CD4-positive, CD25-positive, alpha-beta regulatory T cell (primary cell): ENCODE data around the gene TMEM213. TPM values are rescaled to one million over a fixed set of nuclear protein-coding genes. Genes with fewer than 3 reads are reported as not detected.

ENCODE experiments used
- ATAC-seq, 2 donors: fragments of 150-1000 bp; cut with Tn5 transposase; one replicate each; pipeline ENCODE4 v1.10.0; 2021; ENCODE audit warnings: low read depth in 2 of 2, moderate number of reproducible peaks in 2 of 2, moderate library complexity in 1 of 2
- DNase-seq, 3 donors: peaks; one replicate each; pipeline versions ENCODE4 v3.0.0 to v3.0.0-alpha.2; 2012 to 2022; ENCODE audit warnings: mixed read lengths in 1 of 3
- H3K27ac ChIP-seq: one replicate; pipeline ENCODE4 v1.7.0; 2013; ENCODE audit warnings: mild to moderate bottlenecking, low read length; ENCODE audit not compliant: insufficient read depth, poor library complexity, severe bottlenecking
- H3K27me3 ChIP-seq: one replicate; pipeline ENCODE4 v1.7.0; 2013; ENCODE audit warnings: low read length; ENCODE audit not compliant: control insufficient read depth, insufficient read depth
- H3K36me3 ChIP-seq: one replicate; pipeline ENCODE4 v1.7.0; 2013; ENCODE audit warnings: mild to moderate bottlenecking, low read length, moderate library complexity; ENCODE audit not compliant: control insufficient read depth, insufficient read depth
- H3K4me1 ChIP-seq: 2 replicates; pipeline ENCODE4 v1.7.0; 2013; ENCODE audit warnings: mild to moderate bottlenecking, low read length; ENCODE audit not compliant: insufficient read depth, control insufficient read depth, poor library complexity, severe bottlenecking
- H3K4me3 ChIP-seq: one replicate; pipeline ENCODE4 v1.7.0; 2013; ENCODE audit warnings: low read depth, mild to moderate bottlenecking, low read length, moderate library complexity
- H3K9me3 ChIP-seq, 2 experiments: 1 replicate in 1 of 2; 2 replicates in 1 of 2; pipeline ENCODE4 v1.7.0; 2013; ENCODE audit warnings: low read length in 2 of 2, mild to moderate bottlenecking in 1 of 2, moderate library complexity in 1 of 2; ENCODE audit not compliant: control insufficient read depth in 2 of 2
- H3K27ac Mint-ChIP-seq, 3 donors: one replicate each; pipeline ENCODE4 v1.8.0; 2020 to 2022; ENCODE audit warnings: mild to moderate bottlenecking in 3 of 3, mixed read lengths in 3 of 3, moderate library complexity in 2 of 3
- H3K27me3 Mint-ChIP-seq: one replicate; pipeline ENCODE4 v1.8.0; 2022; ENCODE audit warnings: mild to moderate bottlenecking, mixed read lengths
- H3K36me3 Mint-ChIP-seq: one replicate; pipeline ENCODE4 v1.8.0; 2020; ENCODE audit warnings: mixed read lengths
- H3K4me1 Mint-ChIP-seq, 4 donors: one replicate each; pipeline ENCODE4 v1.8.0; 2020 to 2022; ENCODE audit warnings: mixed read lengths in 4 of 4, mild to moderate bottlenecking in 1 of 4
- H3K4me3 Mint-ChIP-seq, 4 donors: one replicate each; pipeline ENCODE4 v1.8.0; 2020 to 2022; ENCODE audit warnings: mild to moderate bottlenecking in 4 of 4, mixed read lengths in 4 of 4, moderate library complexity in 3 of 4
- H3K9me3 Mint-ChIP-seq, 7 donors: one replicate each; pipeline ENCODE4 v1.8.0; 2020 to 2022; ENCODE audit warnings: mixed read lengths in 7 of 7, mild to moderate bottlenecking in 3 of 7, moderate library complexity in 2 of 7
- polyA plus RNA-seq, 4 donors: library from polyadenylated mRNA; unstranded; fragments of 300-500 nt; fragmentation: Illumina TruSeq; gene quantifications; one replicate each; pipeline ENCODE4 v1.2.3, GENCODE V29; 2021
- total RNA-seq: library from RNA; stranded (reverse); gene quantifications from one replicate; pipeline ENCODE4 v1.2.3, GENCODE V29; 2022

TMEM213 gene
- total and polyA plus RNA-seq, 5 donors from 2014 or later, result 0.21 TPM; not detected in 4

GRCh38 chr7:138857728-138858127 is 59.9 kb downstream of the TMEM213 start:
- Histone ChIP-seq H3K36me3 (no peaks in the 10 kb centered on the region), H3K4me1 (no peaks in the 10 kb centered on the region), H3K9me3 (peaks cover 0 to 8% of the 10 kb centered on the region in 2 experiments), H3K27ac (no peak overlapping the region), H3K27me3 (no peaks in the 10 kb centered on the region), H3K4me3 (no peak overlapping the region)
- DNase-seq (no peak), ATAC-seq (no peak)
- peaks cover 0 to 15% (median 5%) of the 10 kb centered on the region in 7 donors for H3K9me3 Mint-ChIP-seq
- H3K4me1 Mint-ChIP-seq, result no peaks in the 10 kb centered on the region
- H3K4me3 Mint-ChIP-seq, result no peak overlapping the region
- no peak overlapping the region for H3K27ac Mint-ChIP-seq
- H3K27me3 Mint-ChIP-seq, result peaks cover 20% of the 10 kb centered on the region
- H3K36me3 Mint-ChIP-seq, result no peaks in the 10 kb centered on the region

- DNase-seq, result no peak
- no peak overlapping the region for H3K27ac Mint-ChIP-seq
- no peak overlapping the region for H3K4me3 ChIP-seq
- no peak overlapping the region for H3K27ac ChIP-seq
- H3K36me3 Mint-ChIP-seq, result no peaks in the 10 kb centered on the region
- ATAC-seq, result no peak
- H3K4me1 ChIP-seq, result no peaks in the 10 kb centered on the region
- H3K9me3 Mint-ChIP-seq, result peaks cover 0 to 15% (median 5%) of the 10 kb centered on the region in 7 donors
- no peaks in the 10 kb centered on the region for H3K27me3 ChIP-seq
- H3K36me3 ChIP-seq, result no peaks in the 10 kb centered on the region
- H3K27me3 Mint-ChIP-seq, result peaks cover 12% of the 10 kb centered on the region
- peaks cover 0 to 3% (median 2%) of the 10 kb centered on the region in 4 donors for H3K4me1 Mint-ChIP-seq
- peak overlapping the region in 1 of 4 donors; percentile 23 for H3K4me3 Mint-ChIP-seq
- peaks cover 0 to 8% of the 10 kb centered on the region in 2 experiments for H3K9me3 ChIP-seq
Measured at GRCh38 chr7:138861051-138861450, 63.3 kb downstream of the TMEM213 start.

GRCh38 chr7:138863931-138864330 is 66.1 kb downstream of the TMEM213 start:
- Histone ChIP-seq H3K27me3 (no peaks in the 10 kb centered on the region), H3K4me1 (no peaks in the 10 kb centered on the region), H3K27ac (no peak overlapping the region), H3K4me3 (no peak overlapping the region), H3K36me3 (no peaks in the 10 kb centered on the region), H3K9me3 (no peaks in the 10 kb centered on the region)
- DNase-seq (no peak), ATAC-seq (no peak)
- H3K4me1 Mint-ChIP-seq, result peaks cover 0 to 4% (median 2%) of the 10 kb centered on the region in 4 donors
- no peak overlapping the region for H3K4me3 Mint-ChIP-seq
- peaks cover 0 to 5% (median 0%) of the 10 kb centered on the region in 7 donors for H3K9me3 Mint-ChIP-seq
- peaks cover 7% of the 10 kb centered on the region for H3K27me3 Mint-ChIP-seq
- H3K27ac Mint-ChIP-seq, result peak overlapping the region in 1 of 3 donors; percentile 40
- no peaks in the 10 kb centered on the region for H3K36me3 Mint-ChIP-seq

- no peak overlapping the region for H3K27ac ChIP-seq
- no peaks in the 10 kb centered on the region for H3K9me3 ChIP-seq
- DNase-seq (no peak), ATAC-seq (no peak)
- Mint-ChIP-seq H3K27ac (no peak overlapping the region), H3K4me3 (no peak overlapping the region), H3K4me1 (peaks cover 0 to 4% (median 2%) of the 10 kb centered on the region in 4 donors), H3K27me3 (peaks cover 4% of the 10 kb centered on the region), H3K9me3 (peaks cover 0 to 3% (median 0%) of the 10 kb centered on the region in 7 donors), H3K36me3 (no peaks in the 10 kb centered on the region)
- no peak overlapping the region for H3K4me3 ChIP-seq
- no peaks in the 10 kb centered on the region for H3K36me3 ChIP-seq
- H3K27me3 ChIP-seq, result no peaks in the 10 kb centered on the region
- no peaks in the 10 kb centered on the region for H3K4me1 ChIP-seq
Measured at GRCh38 chr7:138864667-138865066, 66.9 kb downstream of the TMEM213 start.

GRCh38 chr7:138865843-138866242 is 68.0 kb downstream of the TMEM213 start:
- H3K4me3 Mint-ChIP-seq, result no peak overlapping the region
- Histone ChIP-seq H3K36me3 (no peaks in the 10 kb centered on the region), H3K4me3 (no peak overlapping the region), H3K27me3 (no peaks in the 10 kb centered on the region), H3K9me3 (no peaks in the 10 kb centered on the region), H3K4me1 (no peaks in the 10 kb centered on the region), H3K27ac (no peak overlapping the region)
- peaks cover 0 to 1% (median 0%) of the 10 kb centered on the region in 7 donors for H3K9me3 Mint-ChIP-seq
- peak in 2 of 3 donors; percentile 38 to 66 for DNase-seq
- H3K27ac Mint-ChIP-seq, result peak overlapping the region; percentile 2 to 60 (median 59)
- H3K36me3 Mint-ChIP-seq, result no peaks in the 10 kb centered on the region
- H3K4me1 Mint-ChIP-seq, result peaks cover 0 to 4% (median 2%) of the 10 kb centered on the region in 4 donors
- peaks cover under 1% of the 10 kb centered on the region for H3K27me3 Mint-ChIP-seq
- ATAC-seq, result peak; percentile 45 to 72

- Mint-ChIP-seq H3K4me3 (no peak overlapping the region), H3K27ac (no peak overlapping the region), H3K27me3 (peaks cover 5% of the 10 kb centered on the region), H3K4me1 (peaks cover 0 to 4% (median 2%) of the 10 kb centered on the region in 4 donors), H3K36me3 (no peaks in the 10 kb centered on the region), H3K9me3 (peaks cover 0 to 1% (median 0%) of the 10 kb centered on the region in 7 donors)
- Histone ChIP-seq H3K27me3 (no peaks in the 10 kb centered on the region), H3K4me3 (no peak overlapping the region), H3K36me3 (no peaks in the 10 kb centered on the region), H3K4me1 (no peaks in the 10 kb centered on the region), H3K9me3 (no peaks in the 10 kb centered on the region), H3K27ac (no peak overlapping the region)
- no peak for ATAC-seq
- DNase-seq, result no peak
Measured at GRCh38 chr7:138866353-138866752, 68.6 kb downstream of the TMEM213 start.

- Histone ChIP-seq H3K27ac (no peak overlapping the region), H3K4me1 (no peaks in the 10 kb centered on the region), H3K27me3 (no peaks in the 10 kb centered on the region), H3K4me3 (no peak overlapping the region), H3K9me3 (no peaks in the 10 kb centered on the region), H3K36me3 (no peaks in the 10 kb centered on the region)
- Mint-ChIP-seq H3K27me3 (peaks cover 6% of the 10 kb centered on the region), H3K27ac (no peak overlapping the region), H3K9me3 (peaks cover 0 to 1% (median 0%) of the 10 kb centered on the region in 7 donors), H3K4me3 (no peak overlapping the region), H3K4me1 (peaks cover 0 to 4% (median 2%) of the 10 kb centered on the region in 4 donors), H3K36me3 (no peaks in the 10 kb centered on the region)
- ATAC-seq, result no peak
- DNase-seq, result no peak
Measured at GRCh38 chr7:138867744-138868143, 70.0 kb downstream of the TMEM213 start.

GRCh38 chr7:138868711-138869110 is 70.9 kb downstream of the TMEM213 start:
- H3K27me3 Mint-ChIP-seq, result peaks cover 6% of the 10 kb centered on the region
- H3K9me3 Mint-ChIP-seq, result peaks cover 0 to 1% (median 0%) of the 10 kb centered on the region in 7 donors
- H3K4me1 ChIP-seq, result no peaks in the 10 kb centered on the region
- H3K27ac Mint-ChIP-seq, result peak overlapping the region in 1 of 3 donors; percentile 73
- H3K36me3 ChIP-seq, result no peaks in the 10 kb centered on the region
- H3K4me3 ChIP-seq, result no peak overlapping the region
- no peaks in the 10 kb centered on the region for H3K9me3 ChIP-seq
- DNase-seq, result no peak
- no peaks in the 10 kb centered on the region for H3K36me3 Mint-ChIP-seq
- no peak overlapping the region for H3K27ac ChIP-seq
- H3K4me3 Mint-ChIP-seq, result no peak overlapping the region
- peaks cover 0 to 4% (median 2%) of the 10 kb centered on the region in 4 donors for H3K4me1 Mint-ChIP-seq
- no peak for ATAC-seq
- H3K27me3 ChIP-seq, result no peaks in the 10 kb centered on the region
